ENCODE data around the gene SCN1B. TPM values are rescaled to one million over a fixed set of nuclear protein-coding genes. Genes with fewer than 3 reads are reported as not detected.

Gene SCN1B
- total and polyA plus RNA-seq, 2 of the 13 experiments (the other 11 are each of a cell fraction or from before 2014, with no cell fraction given): 2.7 to 20.1 TPM

- TF ChIP-seq DMAP1 (CRISPR knock-in tag; IDR thresholded peaks at IDR 0.05): peak; percentile 42; the same call in 1 of the 2 replicates
- TF ChIP-seq TRAFD1 (CRISPR knock-in tag; IDR thresholded peaks at IDR 0.05; ENCODE audit: borderline replicate concordance): no peak
- no peak for TF ChIP-seq ZNF512B (CRISPR knock-in tag; IDR thresholded peaks at IDR 0.05; ENCODE audit: borderline replicate concordance)
- no peak; the same call in 1 of the 2 replicates for TF ChIP-seq PPARG (CRISPR knock-in tag; conservative IDR thresholded peaks at IDR 0.05)
- TF ChIP-seq ZNF205 (CRISPR knock-in tag; IDR thresholded peaks at IDR 0.05): no peak; the same call in 1 of the 2 replicates
- no peak for TF ChIP-seq ZFP82 (CRISPR knock-in tag; IDR thresholded peaks at IDR 0.05; ENCODE audit: borderline replicate concordance)
- TF ChIP-seq ARNTL (CRISPR knock-in tag; IDR thresholded peaks at IDR 0.05): no peak
- TF ChIP-seq ZNF274 (CRISPR knock-in tag; IDR thresholded peaks at IDR 0.05): no peak
- no peak for TF ChIP-seq ZNF7 (CRISPR knock-in tag; IDR thresholded peaks at IDR 0.05)
- TF ChIP-seq NR2F2 (IDR thresholded peaks at IDR 0.05; ENCODE audit: borderline replicate concordance, low read depth): no peak
- no peak for TF ChIP-seq SP1 (IDR thresholded peaks at IDR 0.05)
- TF ChIP-seq SP1 (CRISPR knock-in tag; IDR thresholded peaks at IDR 0.05): no peak
- no peak for TF ChIP-seq ZFP36L1 (CRISPR knock-in tag; IDR thresholded peaks at IDR 0.05)
- TF ChIP-seq SOX6 (IDR thresholded peaks at IDR 0.05): no peak
- no peak for TF ChIP-seq SOX6 (CRISPR knock-in tag; IDR thresholded peaks at IDR 0.05)
- no peak for TF ChIP-seq ZNF292 (CRISPR knock-in tag; IDR thresholded peaks at IDR 0.05; ENCODE audit: borderline replicate concordance, low read depth)
- TF ChIP-seq HNRNPK (IDR thresholded peaks at IDR 0.05; ENCODE audit: low read depth, low read length, poor library complexity, severe bottlenecking): no peak
- no peak for TF ChIP-seq TEF (CRISPR knock-in tag; IDR thresholded peaks at IDR 0.05)
- TF ChIP-seq REL (CRISPR knock-in tag; conservative IDR thresholded peaks at IDR 0.05): no peak; the same call in 1 of the 2 replicates
- TF ChIP-seq SKIL (CRISPR knock-in tag; IDR thresholded peaks at IDR 0.05; ENCODE audit: borderline replicate concordance): peak; percentile 38
- no peak; the same call in 1 of the 2 replicates for TF ChIP-seq GTF3A (CRISPR knock-in tag; conservative IDR thresholded peaks at IDR 0.05)
- no peak for TF ChIP-seq TCF12 (IDR thresholded peaks at IDR 0.05)
- TF ChIP-seq TCF12 (CRISPR knock-in tag; IDR thresholded peaks at IDR 0.05): peak; percentile 75
- no peak for TF ChIP-seq KLF9 (CRISPR knock-in tag; IDR thresholded peaks at IDR 0.05; ENCODE audit: low read depth)
Observed at GRCh38 chr19:35042056-35042730, 11.9 kb downstream of the SCN1B start (continued).
